ENCODE data around the gene NMT2.

Gene NMT2

DNA sequence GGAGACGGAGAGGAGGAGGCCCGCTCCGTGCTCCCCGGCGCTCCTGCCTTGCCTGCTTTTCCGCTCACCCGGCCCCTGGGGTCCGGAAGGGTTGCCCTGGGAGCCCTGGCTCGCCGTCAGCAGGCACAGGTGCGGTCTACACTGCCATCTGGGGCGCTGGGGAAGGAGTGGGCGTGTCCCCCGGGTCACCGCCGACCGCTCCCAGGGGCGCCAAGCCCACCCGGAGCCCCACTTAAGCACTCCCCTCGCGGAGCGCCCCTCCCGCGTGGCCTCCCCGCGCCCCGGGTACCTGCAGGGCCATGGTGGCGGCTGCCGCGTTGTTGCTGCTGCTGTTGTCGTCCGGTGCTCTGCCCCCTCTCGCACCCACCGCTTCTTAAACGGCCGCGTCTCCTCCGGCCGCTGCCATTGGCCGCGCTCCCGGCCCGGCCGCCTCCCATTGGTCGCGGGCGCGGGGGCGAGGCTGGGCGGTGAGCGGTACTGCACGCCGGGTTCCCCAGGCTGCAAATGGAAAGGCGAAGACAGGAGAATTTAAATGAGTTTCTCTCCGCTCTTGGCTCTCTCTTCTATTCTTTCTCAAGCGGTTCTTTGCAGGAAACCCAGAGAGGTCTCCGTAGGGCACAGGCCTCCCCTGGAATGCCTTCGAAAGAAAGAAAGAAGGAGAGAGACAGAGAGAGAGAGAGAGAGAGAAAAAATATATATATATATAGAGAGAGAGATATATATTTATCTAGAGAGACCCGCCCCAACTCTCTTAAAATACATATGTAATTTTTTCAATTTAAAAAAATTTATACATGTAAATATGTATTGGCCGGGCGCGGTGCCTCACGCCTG, 79.8 kb downstream of the NMT2 start, which contains the start of gene ACBD7:
Gene ACBD7 (minus strand): TSS at position 349 of the 834 bp plus-strand sequence. CDS start 48 bp downstream, at position 301.
- DNase-seq, result peak; percentile 65 to 84 (median 70)

DNA sequence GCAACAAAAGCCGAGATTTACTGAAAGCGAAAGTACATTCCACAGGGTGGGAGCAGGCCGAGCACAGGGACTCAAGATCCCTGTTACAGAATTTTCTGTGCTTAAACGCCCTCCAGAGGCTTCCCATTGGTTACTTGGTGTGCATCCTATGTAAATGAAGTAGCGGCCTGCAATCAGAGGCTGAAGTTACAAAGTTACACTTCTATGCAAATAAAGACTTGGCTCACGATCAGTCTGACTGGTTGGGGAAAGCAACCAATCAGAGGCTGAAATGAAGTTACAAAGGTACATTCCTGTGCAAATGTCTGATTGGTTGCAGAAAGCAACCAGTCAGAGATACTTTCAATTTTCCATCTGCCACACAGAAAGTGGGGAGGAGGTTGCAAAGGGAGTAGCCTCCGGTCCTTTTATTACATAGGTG, 84.0 kb downstream of the NMT2 start:
- peak in 2 of 5 donors; percentile 4 to 55 for DNase-seq

GRCh38 chr10:15083674-15084501, 84.6 kb downstream of the NMT2 start:
- DNase-seq, result no peak

GRCh38 chr10:15075421-15075820, 93.1 kb downstream of the NMT2 start:
- DNase-seq, result no peak

DNA sequence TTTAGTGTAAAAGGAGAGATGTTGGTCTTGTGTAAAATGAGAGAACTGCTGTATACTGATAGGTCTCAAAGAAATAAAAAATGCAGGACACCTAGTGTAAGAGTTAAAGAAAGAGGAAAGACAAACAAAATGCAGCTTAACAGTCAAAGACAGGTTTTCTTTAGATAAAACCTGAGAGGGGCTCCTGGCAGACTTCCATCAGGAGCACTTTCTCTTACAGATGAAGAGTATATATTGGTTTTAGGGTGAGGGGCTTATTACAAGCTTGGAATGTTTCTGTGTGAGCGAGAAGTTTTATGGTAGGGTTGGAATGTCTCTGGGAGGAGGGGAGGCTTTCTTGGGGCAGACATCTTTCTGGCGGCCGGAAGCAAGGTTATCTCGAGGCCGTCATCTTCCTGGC, 96.1 kb downstream of the NMT2 start:
- no peak for DNase-seq

DNA sequence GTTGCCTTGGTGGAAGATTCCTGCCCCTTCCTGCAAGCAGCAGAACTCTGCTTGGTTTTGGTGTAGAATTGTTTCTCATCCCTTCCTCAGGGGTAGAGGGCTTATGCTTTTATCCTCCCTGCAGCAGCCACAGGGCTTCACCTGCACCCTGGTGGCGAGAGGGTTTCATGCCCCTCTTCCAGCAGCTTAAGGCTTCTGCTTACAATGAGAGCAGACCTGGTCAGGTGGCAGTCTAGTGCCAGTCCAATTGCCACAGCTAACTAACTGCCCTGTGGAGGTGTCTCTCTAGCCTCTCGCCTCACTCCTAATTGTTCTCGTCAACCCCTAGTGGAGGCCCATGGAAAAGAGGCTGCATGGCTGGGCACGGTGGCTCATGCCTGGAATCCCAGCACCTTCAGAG, 99.3 kb downstream of the NMT2 start:
- DNase-seq, result no peak

GRCh38 chr10:15068802-15069201, 99.7 kb downstream of the NMT2 start:
- DNase-seq, result no peak

DNA sequence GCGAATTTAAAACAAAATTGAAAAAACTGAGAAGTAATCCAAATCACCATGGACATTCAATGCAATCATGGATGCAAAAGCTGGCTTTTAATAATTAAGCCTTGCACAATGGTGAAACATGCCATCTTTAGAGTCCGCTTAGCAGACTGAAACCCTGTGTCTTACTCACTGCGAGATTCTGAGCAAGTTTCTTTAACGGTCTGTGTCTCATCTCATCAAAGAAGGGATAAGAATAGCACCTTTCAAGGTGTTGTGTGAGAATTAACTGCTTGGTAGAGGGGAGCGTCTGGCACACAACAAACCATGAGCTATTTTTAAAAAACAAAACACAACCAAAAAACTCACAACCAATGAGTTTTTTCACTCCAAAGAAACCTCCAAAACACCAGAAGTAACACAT, 101.3 kb downstream of the NMT2 start:
- no peak for DNase-seq

- no peak for DNase-seq
Measured at GRCh38 chr10:15060638-15061037, 107.9 kb downstream of the NMT2 start.

- no peak for DNase-seq
Measured at GRCh38 chr10:15059914-15060313, 108.6 kb downstream of the NMT2 start.

DNA sequence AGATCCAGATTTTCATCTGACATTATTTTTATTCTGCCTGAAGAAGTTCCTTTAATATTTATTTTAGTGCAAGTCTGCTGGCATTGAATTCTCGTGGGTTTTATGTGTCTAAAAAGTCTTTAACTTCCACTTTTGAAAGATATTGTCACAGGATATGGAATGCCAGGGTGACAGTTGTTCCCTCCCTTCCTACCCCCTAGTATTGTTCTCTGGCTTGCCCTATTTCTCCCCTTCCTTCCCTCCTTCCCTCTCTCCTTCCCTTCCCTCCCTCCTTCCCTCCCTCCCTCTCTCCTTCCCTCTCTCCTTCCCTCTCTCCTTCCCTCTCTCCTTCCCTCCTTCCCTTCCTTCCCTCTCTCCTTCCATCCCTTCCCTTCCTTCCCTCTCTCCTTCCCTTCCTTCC, 109.8 kb downstream of the NMT2 start:
- DNase-seq, result no peak
